ENCODE results near the gene SLC25A30.
A peak's percentile ranks its signal among the peaks of the same experiment; 100 is the strongest.
"Not testable (repeated sequence)": the region's sequence is repeated elsewhere in the genome, so short reads cannot be mapped to it uniquely, and the experiment has no call there.

The SLC25A30 gene

GRCh38 chr13:45426056-45426841 lies 8.1 kb upstream of the SLC25A30 start:
- not testable (repeated sequence) for DNase-seq

- no peak for DNase-seq
Observed at GRCh38 chr13:45422731-45423292, 4.6 kb upstream of the SLC25A30 start.

- DNase-seq = no peak
Observed at GRCh38 chr13:45419945-45420344, 1.8 kb upstream of the SLC25A30 start.

- not testable (repeated sequence) for DNase-seq
Observed at GRCh38 chr13:45419389-45419788, 1.2 kb upstream of the SLC25A30 start.

GRCh38 chr13:45416516-45417128 lies 1.6 kb downstream of the SLC25A30 start:
- no peak for DNase-seq

- no peak for DNase-seq
Observed at GRCh38 chr13:45415112-45415511, 3.1 kb downstream of the SLC25A30 start.

GRCh38 chr13:45413826-45414307 lies 4.3 kb downstream of the SLC25A30 start:
- no peak for DNase-seq

- DNase-seq = no peak
Observed at GRCh38 chr13:45412274-45413049, 5.7 kb downstream of the SLC25A30 start.

- no peak for DNase-seq
Observed at GRCh38 chr13:45411631-45412030, 6.5 kb downstream of the SLC25A30 start.

GRCh38 chr13:45411221-45411620 lies 7.0 kb downstream of the SLC25A30 start:
- DNase-seq = no peak

- DNase-seq = no peak
Observed at GRCh38 chr13:45410466-45410865, 7.7 kb downstream of the SLC25A30 start.

- no peak for DNase-seq
Observed at GRCh38 chr13:45410001-45410400, 8.2 kb downstream of the SLC25A30 start.

GRCh38 chr13:45406421-45406820 lies 11.8 kb downstream of the SLC25A30 start:
- DNase-seq = no peak

- DNase-seq = no peak
Observed at GRCh38 chr13:45403081-45403480, 15.1 kb downstream of the SLC25A30 start.

- DNase-seq = no peak
Observed at GRCh38 chr13:45402641-45403040, 15.5 kb downstream of the SLC25A30 start.

GRCh38 chr13:45401314-45401713 lies 16.9 kb downstream of the SLC25A30 start:
- DNase-seq = no peak

- DNase-seq = peak; percentile 56
Observed at GRCh38 chr13:45398877-45399276, 19.3 kb downstream of the SLC25A30 start.

- no peak for DNase-seq
Observed at GRCh38 chr13:45396533-45397095, 21.6 kb downstream of the SLC25A30 start.

GRCh38 chr13:45393941-45394570 lies 24.1 kb downstream of the SLC25A30 start:
- DNase-seq = peak; percentile 15

- no peak for DNase-seq
Observed at GRCh38 chr13:45392811-45393210, 25.4 kb downstream of the SLC25A30 start.

GRCh38 chr13:45391926-45392325 lies 26.2 kb downstream of the SLC25A30 start:
- no peak for DNase-seq

- DNase-seq = not testable (repeated sequence)
Observed at GRCh38 chr13:45391128-45391527, 27.0 kb downstream of the SLC25A30 start.

Data from NK-92 treated with Interleukin-12 subunit alpha and Interleukin-12 subunit beta, amount 100 ng/mL, for 24 hours (cell line).